CD4-positive, alpha-beta T cell treated with Interleukin-10 for 1 hour (primary cell): ENCODE results near the gene KMT2C.

ENCODE experiments used
- DNase-seq: peaks from one replicate; pipeline ENCODE4 v3.0.0-alpha.2; 2020

KMT2C gene

DNA sequence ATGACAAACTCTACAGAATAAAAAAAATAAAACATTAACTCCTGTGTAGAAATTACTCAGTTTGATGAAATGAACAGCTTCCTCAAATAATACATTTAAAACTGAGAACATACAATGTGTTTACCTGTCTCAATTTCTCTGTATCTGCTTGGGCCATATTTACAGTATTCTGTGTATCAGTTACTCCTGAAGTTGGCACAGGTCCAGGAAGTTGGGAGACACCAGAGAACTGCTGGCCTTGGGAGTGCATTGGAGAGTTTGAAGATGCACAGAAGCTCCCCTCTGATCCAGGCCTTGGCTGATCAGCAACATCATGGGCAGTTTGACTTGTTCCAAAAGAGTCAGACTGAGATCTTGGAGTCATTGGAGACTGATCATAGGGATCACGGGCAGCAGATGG, 255.2 kb downstream of the KMT2C start:
- DNase-seq: no peak

- DNase-seq: no peak
These were observed 255.8 kb downstream of the KMT2C start for GRCh38 chr7:152180048-152180447.

GRCh38 chr7:152178405-152179058, 257.3 kb downstream of the KMT2C start:
- no peak for DNase-seq

GRCh38 chr7:152177681-152178404, 258.0 kb downstream of the KMT2C start:
- DNase-seq: no peak

DNA sequence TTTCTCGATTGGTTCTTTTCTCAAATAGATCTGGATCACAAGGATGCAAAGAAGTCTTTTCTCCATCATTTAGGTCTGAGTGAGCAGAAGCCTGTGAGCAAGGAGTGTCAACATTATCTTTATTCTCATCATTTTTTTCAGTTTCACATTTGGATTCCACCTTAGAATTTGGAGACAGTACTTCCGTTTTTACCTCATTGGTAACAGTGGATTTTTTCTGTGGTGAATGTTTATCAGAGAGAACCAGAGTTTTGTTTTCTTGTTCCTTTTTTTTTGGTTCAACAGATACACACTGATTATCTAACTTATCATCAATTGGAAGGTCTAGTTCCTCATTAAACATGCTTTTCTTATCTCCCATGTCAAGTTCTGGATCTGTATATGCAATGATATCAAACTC, 259.0 kb downstream of the KMT2C start:
- DNase-seq: no peak

DNA sequence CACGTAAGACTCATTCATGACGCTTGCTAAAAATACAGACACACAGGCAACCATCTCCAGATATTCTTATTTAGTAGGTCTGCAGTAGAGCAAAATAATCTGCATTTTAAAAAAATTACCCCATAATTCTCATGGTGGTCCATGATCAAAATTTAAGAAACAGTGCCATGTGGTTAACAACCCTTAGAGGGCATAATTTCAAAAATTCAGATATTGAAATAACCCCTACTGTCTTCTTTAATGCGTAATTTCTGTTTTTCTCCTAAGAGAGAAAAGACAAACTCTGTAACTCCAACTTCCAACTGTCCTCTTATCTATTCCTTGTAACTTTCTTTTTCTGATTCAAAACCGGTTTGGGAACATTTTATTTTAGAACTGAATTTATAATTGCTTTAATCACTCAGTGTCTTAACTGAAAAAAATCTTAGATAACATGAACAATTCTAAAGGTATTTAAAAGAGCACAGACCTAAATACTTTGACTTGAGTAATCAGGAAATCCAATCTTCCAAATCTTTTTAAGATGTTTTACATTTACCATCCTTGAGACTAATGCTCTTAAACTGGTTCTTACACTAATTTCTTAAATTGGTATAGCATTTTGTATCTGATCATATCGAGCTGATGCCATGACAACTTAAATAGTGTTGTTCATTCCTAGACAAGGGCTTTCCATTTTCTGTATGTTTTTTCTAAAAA, 262.3 kb downstream of the KMT2C start:
- DNase-seq: no peak

- no peak for DNase-seq
These were observed 273.5 kb downstream of the KMT2C start for GRCh38 chr7:152162287-152162686.

- no peak for DNase-seq
These were observed 274.6 kb downstream of the KMT2C start for GRCh38 chr7:152161171-152161570.

DNA sequence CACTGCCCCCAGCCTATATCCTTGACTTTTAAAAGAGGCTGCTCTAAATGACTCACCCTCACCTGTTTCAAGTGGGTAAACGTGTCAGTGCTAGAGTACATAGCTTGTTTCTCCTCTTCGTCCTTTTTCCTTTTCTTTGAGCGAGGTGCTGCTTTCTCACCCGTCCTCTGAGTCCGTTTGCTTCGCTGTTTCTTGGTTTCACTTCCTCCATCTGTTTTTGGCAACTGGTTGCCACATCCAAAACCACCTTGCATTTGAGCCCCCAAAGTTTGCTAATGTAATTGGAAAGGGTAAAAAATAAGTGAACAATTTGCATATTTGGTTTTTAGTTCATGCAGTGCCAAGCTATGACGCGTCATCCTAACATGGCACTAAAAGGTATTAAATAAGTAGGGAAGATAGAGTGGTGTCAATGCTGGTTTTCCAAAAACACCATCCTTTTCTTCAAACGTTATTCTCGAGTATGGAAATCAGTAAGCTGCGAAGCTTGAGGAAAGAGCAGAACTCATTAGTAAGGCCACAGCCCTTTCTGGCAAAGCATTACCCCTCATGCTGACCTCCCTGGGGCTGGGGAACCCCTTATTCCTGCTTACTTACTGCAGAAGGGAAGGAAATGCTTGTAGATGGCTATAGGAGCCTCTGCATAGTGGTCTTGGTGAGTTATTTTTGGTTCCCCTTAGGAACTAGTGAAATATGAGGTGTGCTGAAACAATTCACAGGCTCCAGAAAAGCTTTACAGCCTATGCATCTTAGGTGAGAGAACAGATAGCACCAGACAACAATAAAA, 276.8 kb downstream of the KMT2C start:
- DNase-seq: no peak

- DNase-seq: no peak
These were observed 283.5 kb downstream of the KMT2C start for GRCh38 chr7:152152267-152152666.

DNA sequence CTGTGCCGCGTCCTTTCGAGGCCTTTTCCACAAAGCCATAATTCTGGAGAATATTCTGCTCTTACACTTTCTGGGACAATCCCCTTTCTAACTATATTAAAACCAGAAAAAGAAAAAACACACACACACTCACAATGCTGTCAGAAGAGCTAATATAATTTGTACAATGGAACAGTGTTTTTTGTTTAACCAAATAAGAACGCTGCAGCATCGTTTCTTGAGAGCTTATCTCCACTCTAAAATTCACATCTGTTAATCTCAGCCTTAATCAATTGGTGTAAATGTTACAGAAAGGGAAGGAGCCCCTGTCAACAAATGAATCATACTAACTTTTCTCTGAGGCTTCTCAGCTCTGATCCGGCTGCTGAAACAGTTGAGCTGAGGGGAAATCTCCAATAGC, 286.4 kb downstream of the KMT2C start:
- DNase-seq: no peak

DNA sequence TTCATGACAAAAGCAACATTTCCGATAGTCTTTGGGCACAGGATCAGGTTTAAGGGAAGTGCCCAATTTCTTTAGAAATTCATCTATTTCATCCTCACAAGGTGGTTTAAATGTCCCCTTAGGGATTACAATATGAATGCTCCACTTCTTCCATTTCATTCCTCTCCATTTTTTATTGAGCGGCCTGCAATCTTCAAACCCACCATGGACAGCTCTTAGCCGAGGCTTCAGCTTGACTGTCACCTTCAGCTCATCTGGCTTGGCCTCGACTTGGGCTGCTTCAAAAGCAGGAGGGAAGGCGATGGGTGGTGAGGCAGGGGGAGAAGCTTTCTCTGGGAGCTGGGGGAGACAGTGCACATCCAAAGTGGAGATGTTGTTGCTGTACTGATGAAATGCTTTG, 287.1 kb downstream of the KMT2C start:
- no peak for DNase-seq

DNA sequence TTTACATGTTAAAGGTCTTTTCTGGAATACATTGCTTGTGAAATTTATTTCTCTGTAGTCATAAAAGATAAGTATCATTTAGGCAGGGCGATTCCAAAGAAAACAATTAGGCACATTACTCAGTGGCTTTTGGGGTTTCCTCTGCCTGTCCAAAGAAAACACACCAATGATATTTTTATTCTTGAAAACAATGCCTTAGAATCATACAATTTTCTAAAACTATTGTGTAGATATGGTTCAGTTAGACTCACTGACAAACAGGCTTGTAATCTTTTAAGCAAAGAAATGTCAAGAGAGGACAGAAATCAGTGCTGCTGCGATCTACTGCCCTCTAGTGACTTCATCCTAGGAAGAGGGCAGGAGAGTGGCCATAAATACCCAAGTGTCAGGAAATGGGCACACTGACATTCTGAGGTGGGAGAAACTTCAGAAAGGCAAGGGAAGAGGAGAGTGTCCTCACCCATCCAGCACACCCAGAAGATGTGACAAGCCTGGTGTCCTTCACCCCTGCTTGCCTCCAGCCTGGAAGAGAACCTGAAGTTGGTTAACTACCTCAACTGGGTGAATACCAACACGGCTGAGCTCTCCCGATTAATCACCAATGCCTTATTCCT, 289.8 kb downstream of the KMT2C start:
- DNase-seq: peak; percentile 60

DNA sequence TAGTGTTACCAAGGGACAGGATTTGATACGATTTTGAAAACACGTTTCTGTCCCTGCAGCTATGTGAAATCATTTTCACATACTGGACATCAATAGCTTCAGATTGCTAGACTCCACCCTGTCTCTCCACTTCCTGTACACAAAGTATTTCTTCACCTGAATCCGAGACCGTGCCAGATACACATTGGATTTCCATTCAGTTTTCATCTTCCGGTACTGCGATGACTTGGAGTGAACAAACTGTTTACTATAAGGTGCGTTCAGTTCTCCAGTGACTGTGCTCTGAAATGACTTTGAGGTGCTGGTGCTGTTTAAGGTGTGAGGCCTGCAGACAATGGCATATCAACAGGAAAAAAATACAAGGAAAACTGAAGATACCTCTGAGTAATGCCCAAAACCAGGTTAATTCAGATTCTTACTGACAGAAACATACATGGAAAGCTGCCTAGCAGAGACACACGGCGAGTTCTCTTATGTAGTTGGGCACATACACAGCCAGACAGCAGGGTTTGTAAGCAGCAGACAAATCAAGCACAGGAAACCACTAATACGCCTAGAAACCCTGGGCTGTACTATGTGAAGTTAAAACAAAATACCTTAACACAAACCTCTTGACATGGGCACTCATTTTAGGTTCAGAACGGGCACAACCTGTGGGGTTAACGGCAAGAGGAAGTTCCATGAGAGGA, 291.1 kb downstream of the KMT2C start:
- DNase-seq: peak; percentile 40

- DNase-seq: no peak
These were observed 292.7 kb downstream of the KMT2C start for GRCh38 chr7:152142976-152143595.

GRCh38 chr7:152140560-152140959, 295.2 kb downstream of the KMT2C start:
- DNase-seq: no peak

GRCh38 chr7:152140067-152140466, 295.7 kb downstream of the KMT2C start:
- DNase-seq: no peak

DNA sequence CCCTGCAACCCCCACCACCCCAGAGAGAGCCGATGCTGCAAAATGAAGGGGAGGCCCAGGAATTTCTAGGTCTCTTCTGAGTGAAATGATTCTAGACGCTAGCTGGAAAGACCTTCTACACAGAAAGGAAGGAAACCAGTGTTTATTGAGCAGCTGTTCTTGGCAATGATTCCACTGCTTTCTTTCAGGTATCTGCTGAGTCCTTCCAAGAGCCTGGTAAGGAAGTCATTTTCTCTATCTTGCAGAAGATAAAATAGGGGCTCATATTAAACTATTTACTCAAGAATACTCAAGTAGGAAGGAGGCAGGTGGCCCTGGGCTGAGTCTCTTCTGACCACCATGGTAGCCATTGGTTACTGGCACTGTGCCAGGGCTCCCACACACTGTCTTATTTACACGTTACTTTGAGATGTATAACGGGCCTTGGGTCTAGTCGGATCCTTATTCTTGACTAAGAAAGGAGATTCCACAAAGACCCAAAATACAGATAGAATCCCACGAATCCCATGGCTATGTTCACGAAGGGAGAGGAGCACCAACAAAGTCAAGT, 298.3 kb downstream of the KMT2C start:
- DNase-seq: no peak

- DNase-seq: no peak
These were observed 299.1 kb downstream of the KMT2C start for GRCh38 chr7:152136686-152137085.

DNA sequence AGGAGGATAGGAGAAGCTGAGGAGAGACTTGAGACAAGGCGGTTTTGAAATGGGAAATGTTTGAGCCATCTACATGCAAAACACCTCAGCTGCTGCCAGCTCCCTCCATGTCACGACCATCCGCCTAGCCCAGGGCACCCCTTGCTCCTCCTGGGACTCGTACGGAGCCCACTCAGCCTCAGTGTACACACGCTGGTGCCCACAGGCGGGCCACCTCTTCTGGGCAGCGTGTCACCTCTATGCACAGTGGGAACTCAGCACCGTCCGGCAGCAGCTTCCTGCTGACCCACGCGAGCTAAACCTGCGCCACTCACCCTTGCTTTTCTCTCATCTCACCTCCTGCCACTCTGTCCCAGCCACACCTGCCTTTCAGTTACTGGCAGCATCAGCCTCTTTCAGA, 302.0 kb downstream of the KMT2C start:
- DNase-seq: no peak

DNA sequence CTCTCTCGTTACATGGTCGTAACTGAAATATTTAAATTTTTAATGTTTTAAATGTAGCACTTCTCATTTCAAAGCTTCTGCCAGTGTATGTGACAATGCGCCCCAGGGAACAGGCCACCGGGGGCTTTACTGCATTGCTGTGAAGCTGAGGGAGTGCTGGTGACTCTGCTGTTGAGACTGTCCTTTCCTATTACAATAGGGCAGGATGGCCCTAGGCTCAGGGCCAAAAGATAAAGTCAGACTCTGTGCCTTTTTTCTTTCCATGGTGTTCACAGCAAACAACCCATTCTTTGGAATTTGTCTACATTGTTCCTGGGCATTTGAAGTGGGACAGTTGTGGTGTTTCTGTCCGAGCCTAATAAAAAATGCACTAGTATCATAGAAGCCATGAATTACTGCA, 303.0 kb downstream of the KMT2C start:
- DNase-seq: no peak
